HG03457 (cell line): Measurements from ENCODE around the gene RAD51AP1.
"Not testable (repeated sequence)": the region's sequence is repeated elsewhere in the genome, so short reads cannot be mapped to it uniquely, and the experiment has no call there.

Source experiments
- ATAC-seq: cut with Tn5 transposase; IDR thresholded peaks from one replicate; pipeline ENCODE4 v1.9.1; 2021; ENCODE audit warnings: moderate number of reproducible peaks; ENCODE audit not compliant: unreplicated experiment

The RAD51AP1 gene, protein sequence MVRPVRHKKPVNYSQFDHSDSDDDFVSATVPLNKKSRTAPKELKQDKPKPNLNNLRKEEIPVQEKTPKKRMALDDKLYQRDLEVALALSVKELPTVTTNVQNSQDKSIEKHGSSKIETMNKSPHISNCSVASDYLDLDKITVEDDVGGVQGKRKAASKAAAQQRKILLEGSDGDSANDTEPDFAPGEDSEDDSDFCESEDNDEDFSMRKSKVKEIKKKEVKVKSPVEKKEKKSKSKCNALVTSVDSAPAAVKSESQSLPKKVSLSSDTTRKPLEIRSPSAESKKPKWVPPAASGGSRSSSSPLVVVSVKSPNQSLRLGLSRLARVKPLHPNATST

DNA sequence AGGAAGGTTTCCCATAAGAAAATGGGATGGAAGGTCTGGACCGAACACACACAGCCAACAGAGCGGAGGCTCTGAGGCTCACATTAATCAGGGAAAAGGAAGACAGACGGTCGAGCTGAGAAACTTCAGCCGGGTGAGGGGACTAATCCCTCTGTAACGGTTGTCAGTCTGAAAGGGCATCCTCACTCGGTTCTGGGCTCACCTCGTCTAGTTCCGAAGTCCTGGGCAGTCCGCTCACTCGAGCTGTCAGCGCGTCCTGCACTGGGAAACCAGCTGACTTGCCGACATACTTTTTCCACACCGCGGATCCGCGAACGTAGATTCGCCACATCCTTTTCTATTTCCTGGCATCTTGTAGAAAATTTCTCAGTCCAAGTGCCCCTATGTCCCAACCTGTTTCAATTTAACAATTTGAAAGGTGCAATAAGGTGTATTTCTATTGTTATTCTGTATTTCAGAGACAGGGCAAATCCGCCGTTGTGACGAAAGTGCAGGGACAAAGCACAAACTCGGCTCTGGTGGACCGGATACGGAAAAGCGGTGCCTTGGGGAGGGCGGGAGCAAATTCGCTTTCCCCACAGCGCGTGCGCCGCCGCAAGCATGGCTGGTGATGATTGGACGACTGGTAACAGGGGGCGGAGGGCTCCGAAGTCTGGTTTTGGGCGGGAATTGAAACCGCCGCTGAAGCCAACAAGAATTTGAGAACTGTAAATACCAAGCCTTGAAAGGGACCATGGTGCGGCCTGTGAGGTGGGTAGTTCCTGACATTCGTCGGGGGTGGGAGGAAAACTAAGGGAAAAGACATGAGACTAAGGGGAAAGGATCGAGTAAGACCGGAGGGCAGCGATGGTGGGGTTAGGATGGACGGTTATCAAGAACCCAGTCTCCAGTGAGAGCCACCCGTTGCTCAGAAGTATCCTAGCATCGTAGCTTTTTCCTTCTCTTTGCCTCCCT lies at the start of gene RAD51AP1:
Gene RAD51AP1, plus strand, starts transcription at position 684 of the 954 bp plus-strand sequence. Its CDS starts 50 bp downstream, at position 734.
- ATAC-seq = peak; percentile 55

DNA sequence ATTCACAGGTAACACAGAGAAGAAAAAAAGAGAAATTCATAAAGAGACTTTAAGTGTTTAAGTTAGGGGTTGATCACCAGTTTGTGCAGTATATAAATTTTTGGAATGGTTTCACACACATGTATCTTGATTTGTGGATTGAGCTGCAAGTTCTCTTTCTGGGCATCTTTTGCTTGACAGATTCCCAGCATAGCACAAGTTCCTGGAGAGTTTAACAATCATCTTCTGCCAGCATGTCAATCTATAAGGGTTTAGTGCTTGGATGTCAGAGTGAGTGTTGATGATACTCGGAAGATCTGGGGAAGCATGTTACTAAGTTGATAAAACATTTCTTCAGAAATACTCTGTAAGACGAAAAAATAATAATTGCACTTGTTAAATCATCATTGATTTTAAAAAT lies 49.1 kb upstream of the RAD51AP1 start:
- no peak for ATAC-seq

DNA sequence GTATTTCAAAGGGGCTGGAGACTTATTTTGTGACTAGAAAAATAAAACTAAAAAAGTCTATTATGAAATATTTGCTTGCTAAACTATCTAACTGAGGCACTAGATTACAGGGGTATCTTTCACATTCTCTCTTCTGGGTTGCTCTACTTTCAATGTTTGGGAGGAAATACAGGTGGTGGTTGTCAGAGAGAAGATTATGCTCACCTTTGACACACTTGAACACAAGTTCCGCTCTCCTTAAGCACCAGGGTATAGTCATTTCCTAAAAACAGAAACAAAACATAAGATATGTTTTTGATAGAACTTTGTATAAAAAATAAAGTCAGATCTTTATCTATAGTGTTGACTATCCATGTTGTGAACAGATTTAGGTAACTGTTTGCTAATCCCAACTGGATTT lies 47.7 kb upstream of the RAD51AP1 start:
- ATAC-seq = no peak

DNA sequence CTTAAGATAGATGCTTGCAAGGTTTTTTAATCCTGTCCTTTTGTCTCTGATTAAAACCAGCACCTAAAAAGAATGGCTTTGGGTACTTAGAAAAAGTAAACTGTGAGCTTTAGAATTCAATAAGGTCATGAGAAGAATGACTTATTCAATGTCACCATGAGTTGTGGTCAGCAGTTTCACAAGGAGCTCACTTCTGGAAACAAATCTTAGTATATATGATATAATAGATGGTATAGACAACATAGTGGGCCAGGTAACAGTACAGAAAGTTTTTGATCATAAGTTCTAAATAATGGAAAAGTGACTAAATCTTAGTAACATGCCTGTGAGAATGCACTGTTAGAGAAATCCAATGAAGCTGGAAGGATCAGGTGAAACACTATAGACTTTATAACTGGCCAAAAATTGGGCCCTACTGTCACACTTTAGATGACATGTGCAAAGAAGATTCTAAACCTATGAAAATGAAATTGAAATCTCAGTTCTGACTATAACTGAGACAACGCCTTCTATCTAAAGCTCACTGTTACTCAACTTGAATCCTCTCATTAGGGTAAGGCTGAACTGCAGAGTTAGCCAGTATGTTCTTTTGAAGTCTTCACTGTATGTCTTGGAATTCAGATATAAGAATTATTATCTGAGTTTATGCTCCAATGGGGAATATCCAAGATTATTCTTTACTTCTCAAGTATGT lies 42.4 kb upstream of the RAD51AP1 start:
- ATAC-seq = no peak

DNA sequence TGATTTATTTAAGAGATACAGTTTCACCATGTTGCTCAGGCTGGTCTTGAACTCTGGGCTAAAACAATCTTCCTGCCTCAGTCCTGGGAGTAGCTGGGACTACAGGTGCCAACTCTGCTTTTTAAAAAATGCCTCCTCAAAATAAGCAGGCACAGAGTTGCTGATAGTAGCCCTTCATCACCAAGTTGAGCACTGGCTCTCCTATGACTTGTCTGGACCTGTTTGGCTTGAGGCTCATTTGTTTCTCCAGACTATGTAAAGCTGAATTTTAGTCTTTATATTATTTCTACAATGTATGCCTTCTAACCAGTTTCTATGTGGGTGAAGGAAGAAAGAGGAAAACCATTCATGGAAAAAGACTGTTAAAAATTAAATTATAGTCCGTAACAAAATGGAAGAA lies 39.5 kb upstream of the RAD51AP1 start:
- ATAC-seq = no peak

DNA sequence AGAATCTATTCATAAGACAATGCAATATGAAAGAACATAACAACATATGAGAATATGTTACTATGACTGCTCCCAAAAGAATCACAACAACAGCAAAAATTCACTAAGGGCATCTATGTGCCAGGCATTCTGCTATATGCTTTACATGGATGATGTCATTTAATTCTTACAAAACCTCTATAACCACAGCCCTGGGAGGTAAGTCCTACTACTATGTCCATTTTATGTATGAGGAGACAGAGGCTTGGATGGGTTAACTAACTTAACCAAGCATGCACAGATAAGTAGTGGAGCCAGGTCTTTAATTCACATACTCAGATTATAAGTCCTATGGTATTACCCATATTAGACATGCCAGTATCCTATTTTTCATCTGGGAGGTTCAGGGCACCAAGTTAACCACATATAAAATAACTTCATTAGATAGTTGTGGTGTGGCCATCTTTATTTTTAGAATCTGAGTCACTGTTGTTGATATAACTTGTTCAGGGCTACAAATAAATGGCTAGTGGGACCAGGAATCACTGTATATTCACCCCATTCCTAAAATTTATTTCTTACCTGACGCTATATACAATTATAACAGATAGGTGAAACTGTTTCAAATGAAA lies 33.2 kb upstream of the RAD51AP1 start:
- no peak for ATAC-seq

DNA sequence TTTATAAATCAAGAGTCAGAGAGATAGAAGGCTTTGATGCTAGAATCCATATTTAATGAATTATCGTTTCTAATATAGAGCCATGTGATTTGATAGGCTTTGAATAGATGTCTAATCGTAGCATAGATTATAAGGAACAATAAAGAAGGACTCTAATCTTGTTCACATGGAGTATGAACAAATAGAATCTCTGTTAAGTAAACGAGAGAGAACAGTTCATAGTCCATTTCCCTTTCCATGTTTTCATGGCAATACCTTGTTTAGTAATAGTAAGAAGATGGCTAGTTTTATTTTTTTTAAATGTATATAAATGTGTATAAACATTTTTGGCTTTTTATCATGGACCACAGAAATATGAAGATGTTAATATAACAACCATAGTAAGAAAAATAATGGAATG lies 32.3 kb upstream of the RAD51AP1 start:
- no peak for ATAC-seq

DNA sequence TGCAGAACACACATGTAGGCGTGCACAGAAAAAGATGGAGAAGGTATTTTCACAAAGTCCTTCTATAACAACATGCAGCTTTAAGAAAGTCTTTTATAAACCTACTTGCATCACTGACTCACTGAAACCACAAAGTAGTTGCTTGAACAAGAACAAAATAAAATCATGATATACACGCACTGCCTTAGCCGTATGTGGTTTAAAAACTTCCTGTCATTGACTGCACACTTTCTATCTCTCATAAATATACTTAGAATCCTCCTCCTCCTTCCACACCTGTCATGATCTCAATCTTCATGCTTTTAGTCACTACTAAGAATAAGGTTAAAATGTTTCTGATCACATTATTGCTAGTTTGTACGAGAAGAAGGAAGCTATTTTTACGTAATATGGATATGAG lies 31.8 kb upstream of the RAD51AP1 start:
- ATAC-seq = no peak

DNA sequence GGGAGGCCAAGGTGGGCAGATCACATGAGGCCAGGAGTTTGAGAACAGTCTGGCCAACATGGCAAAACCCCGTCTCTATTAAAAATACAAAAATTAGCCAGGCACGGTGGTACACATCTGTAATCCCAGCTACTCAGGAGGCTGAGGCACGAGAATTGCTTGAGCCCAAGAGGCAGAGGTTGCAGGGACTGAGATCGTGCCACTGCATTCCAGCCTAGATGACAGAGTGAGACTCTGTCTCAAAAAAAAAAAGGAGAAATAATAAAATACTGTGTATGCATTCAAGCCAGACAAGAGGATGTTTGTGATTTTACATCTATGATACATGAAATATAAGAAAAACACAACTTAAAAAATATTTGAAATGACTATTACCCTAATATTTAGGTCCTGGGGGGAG lies 30.2 kb upstream of the RAD51AP1 start:
- not testable (repeated sequence) for ATAC-seq

DNA sequence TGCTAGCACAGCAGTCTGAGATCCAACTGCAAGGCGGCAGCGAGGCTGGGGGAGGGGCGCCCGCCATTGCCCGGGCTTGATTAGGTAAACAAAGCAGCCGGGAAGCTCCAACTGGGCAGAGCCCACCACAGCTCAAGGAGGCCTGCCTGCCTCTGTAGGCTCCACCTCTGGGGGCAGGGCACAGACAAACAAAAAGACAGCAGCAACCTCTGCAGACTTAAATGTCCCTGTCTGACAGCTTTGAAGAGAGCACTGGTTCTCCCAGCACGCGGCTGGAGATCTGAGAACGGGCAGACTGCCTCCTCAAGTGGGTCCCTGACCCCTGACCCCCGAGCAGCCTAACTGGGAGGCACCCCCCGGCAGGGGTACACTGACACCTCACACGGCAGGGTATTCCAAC lies 29.4 kb upstream of the RAD51AP1 start:
- not testable (repeated sequence) for ATAC-seq

DNA sequence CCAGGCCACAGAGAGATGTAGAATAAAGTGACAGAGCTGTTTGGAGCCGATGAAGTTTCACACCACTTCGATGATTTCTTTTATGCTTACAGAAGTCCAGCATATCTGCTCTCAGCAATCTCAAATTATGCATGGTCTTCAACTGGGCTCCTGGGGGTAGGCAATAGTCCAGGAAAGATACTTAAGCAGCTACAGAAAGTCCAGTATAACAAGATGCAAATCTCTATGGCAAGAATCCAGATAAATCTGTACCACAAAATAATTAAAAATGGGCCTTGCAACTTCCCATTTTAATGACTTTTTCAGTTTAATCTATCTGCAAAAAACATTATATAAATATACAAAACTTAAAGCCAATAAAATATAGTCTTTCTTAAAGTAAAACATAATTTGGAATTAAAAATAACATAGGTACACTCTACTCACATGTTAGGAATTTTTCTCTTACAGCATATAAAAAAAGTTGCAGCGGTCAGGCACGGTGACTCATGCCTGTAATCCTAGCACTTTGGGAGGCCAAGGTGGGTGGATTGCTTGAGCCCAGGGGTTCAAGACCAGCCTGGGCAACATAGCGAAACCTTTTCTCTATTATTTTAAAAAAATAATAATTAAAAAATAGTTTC lies 20.5 kb upstream of the RAD51AP1 start:
- no peak for ATAC-seq

DNA sequence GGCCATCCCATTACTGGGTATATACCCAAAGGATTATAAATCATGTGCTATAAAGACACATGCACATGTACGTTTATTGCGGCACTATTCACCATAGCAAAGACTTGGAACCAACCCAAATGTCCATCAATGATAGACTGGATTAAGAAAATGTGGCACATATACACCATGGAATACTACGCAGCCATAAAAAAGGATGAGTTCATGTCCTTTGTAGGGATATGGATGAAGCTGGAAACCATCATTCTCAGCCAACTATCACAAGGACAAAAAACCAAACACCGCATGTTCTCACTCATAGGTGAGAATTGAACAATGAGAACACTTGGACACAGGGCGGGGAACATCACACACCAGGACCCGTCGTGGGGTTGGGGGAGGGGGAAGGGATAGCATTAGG lies 15.2 kb upstream of the RAD51AP1 start:
- not testable (repeated sequence) for ATAC-seq

DNA sequence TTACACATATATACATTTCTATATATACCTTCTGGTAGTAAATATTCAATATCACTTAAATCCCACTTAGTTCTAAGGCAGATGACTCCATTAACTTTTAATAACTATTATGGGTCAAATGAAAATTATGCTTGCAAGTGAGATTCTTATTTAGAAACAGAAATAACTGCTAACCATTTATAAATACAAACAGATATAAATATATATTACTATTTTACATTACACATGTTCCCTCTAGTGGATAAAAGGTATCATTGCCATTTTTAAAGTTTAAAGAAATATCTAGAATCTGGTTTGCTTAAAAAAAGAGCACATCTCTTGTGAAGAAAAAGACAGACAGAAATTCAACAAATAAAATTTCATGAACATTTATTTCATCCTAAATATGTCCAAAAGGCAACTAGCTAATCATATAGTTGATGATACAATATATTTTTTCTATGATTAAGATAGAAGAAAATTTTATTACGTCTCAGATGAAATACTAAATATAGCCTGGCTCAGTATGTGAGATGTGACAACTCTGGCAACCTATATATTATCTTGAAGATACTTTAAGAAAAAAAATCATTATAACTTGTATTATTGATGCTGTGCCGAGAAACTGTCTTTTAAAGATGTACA lies 11.7 kb upstream of the RAD51AP1 start:
- no peak for ATAC-seq

DNA sequence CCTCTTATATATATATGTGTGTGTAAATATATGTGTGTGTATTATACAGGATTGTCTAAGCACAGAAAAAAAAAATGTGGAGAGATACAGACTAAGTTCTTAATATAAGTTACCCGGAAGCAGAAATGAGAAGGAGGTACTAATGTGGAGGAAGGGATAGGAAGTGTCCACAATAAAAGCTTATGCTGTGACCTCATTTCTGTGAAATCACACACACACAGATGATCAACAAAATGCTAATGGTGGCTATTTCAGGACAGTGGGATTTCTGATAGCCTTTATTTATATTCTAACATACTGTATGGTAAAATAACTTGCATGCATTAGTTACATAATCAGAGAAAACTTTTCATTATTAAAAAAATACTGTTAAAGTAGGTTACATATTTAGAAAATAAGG lies 8.5 kb upstream of the RAD51AP1 start:
- no peak for ATAC-seq

DNA sequence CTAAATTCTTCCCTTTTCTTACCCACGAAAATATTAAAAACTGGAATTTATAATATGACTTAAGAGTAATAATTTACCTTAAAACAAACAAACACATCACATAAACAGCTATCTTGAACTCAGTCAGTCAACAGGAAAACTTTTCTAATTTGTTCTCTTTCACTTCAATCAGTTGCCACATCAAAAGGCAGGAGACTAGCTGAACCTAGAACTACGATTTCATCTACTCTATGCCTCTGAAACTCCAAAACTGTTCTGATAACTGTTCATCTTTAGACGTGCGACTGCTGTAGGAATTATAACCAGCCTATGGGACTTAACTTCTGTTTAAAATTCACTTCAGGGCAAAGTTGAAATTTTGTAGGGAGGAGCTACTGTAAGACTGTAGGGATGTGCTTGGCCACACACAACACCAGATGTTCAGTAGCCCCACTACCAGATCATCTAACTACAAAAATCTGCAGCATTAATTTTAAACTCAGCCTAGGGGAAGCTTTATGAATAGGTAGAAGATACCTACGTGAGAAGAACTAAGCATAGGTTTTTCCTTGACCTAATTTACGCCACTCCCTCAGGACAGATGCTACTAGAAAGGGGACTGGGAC lies 7.6 kb upstream of the RAD51AP1 start:
- ATAC-seq = no peak

DNA sequence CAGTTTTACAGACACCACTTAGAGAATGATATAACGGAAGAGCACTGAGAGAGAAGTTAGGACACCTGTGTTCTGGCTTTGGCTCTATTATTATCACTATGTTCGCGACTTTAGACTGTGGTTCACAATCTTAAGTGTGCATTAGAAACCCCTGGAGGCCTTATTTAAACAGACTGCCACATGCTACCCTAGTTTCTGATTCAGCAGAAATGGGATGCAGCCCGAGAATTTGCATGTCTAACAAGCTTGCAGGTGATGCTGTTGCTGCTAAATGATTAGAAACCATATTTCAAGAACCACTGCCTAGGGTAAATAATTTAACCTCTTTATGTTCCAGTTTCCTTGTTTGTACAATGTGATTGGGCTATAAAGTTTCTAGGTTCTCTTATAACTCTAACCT lies 3.6 kb upstream of the RAD51AP1 start:
- ATAC-seq = no peak

DNA sequence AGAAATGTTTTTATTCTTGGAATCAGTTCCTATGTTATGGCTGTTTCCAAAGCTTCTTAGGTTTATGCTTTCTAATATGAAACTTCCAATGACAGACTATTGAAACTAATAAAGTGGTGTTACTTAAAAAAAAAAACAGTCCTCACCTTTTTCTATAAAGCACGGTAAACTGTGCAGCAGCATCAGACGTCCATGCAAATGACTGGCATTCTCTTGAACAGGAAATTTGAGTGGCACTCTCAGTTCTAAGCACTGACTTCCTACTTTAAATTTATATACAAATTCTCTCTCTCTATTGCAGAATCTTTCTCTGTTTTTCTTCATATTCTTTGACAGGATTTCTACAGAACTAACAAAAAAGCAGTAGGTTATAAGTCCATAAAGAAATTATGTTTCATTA lies 2.8 kb upstream of the RAD51AP1 start:
- ATAC-seq = no peak

DNA sequence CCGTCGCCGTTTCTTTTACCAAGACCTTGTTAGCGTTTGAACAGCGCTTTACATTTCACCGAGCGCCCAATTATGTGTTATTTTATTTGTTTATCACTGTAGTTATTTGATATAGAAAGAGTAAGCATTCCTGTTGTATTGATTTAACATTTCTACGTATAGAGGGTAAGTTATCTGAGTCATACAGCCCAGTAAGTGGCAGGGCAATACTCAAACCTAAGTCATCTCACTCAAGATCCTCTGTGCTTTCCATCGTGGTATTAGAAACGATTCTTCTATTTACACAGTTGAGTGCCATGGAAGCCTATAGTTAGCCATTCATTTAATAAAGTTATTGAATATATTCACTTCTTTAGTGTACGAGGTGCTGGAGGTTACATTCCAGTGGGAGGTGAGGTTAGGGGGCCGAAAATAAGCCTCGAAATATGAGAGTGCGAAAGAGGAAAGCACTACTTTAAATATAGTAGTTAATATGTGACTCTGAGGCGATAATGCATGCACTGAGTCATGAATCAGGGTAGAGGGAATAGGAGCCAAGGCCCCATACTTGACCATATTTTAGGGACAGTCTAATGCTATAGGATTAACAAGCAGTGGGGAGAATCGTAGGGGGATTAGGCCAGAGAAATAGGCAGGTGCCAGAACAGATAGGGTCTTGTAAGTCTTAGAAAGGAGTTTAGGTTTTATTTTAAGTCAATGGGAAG lies 629 bp downstream of the RAD51AP1 start:
- ATAC-seq = no peak

DNA sequence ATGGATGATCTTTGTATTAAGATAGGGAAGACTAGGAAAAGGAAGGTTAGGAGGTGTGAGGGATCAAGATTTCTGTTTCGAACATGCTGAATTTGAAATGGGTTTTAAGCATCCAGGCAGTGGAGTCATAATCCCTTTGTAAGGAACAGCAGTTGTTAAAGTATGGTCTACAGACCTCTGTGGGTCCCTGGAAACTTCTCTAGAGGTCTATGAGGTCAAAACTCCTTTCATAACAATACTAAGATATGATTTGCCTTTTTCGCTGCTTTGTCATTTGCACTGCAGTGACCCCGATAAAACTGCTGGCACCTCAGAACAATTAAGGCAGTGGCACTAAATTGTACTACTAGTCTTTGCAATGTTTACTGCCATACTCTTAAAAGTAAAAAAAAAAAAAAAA lies 1.5 kb downstream of the RAD51AP1 start:
- ATAC-seq = no peak
